ENCODE results near the gene MAMDC2.

DNA sequence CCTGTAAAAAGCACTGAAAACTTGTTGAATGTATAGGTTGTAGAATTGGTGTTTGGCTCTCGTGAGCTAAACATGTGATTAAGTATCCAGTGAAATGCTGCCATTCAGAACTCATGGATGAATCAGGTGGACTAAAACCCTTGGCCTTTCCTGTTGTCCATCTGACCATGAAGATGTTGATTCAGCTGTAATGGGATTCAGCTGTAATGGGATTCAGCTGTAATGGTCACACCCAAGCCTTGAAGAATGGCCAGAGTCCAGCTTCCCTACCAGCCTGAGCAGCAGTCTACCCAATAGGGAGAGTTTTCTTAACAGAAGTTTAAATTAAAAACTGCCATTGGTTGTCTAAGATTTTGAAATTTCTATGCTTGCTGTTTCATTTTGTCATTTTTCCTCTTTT lies 18.1 kb downstream of the MAMDC2 start:
- TF ChIP-seq EZH2 (IDR thresholded peaks at IDR 0.05; ENCODE audit: low read length, missing control alignments): no peak
- TF ChIP-seq, protein P1, sequence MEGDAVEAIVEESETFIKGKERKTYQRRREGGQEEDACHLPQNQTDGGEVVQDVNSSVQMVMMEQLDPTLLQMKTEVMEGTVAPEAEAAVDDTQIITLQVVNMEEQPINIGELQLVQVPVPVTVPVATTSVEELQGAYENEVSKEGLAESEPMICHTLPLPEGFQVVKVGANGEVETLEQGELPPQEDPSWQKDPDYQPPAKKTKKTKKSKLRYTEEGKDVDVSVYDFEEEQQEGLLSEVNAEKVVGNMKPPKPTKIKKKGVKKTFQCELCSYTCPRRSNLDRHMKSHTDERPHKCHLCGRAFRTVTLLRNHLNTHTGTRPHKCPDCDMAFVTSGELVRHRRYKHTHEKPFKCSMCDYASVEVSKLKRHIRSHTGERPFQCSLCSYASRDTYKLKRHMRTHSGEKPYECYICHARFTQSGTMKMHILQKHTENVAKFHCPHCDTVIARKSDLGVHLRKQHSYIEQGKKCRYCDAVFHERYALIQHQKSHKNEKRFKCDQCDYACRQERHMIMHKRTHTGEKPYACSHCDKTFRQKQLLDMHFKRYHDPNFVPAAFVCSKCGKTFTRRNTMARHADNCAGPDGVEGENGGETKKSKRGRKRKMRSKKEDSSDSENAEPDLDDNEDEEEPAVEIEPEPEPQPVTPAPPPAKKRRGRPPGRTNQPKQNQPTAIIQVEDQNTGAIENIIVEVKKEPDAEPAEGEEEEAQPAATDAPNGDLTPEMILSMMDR (conservative IDR thresholded peaks at IDR 0.05 in 1 of 2, IDR thresholded peaks at IDR 0.05 in 1 of 2; ENCODE audit: low read depth in 1 of 2, low read length in 2 of 2): no peak
